Rectal smooth muscle tissue (tissue), 1 donor: ENCODE measurements around the gene KIFBP.
"Not testable (repeated sequence)": the region's sequence is repeated elsewhere in the genome, so short reads cannot be mapped to it uniquely, and the experiment has no call there.

Source experiments
- H3K27ac ChIP-seq: one replicate; pipeline ENCODE4 v1.7.0; 2013; ENCODE audit warnings: low read depth, low read length, inconsistent platforms
- H3K27me3 ChIP-seq: one replicate; pipeline ENCODE4 v1.7.0; 2013; ENCODE audit warnings: low read length; ENCODE audit not compliant: control insufficient read depth, insufficient read depth
- H3K36me3 ChIP-seq: one replicate; pipeline ENCODE4 v1.7.0; 2013; ENCODE audit warnings: low read length; ENCODE audit not compliant: control insufficient read depth, insufficient read depth
- H3K4me1 ChIP-seq: one replicate; pipeline ENCODE4 v1.7.0; 2013; ENCODE audit warnings: low read length; ENCODE audit not compliant: control insufficient read depth, insufficient read depth
- H3K4me3 ChIP-seq: one replicate; pipeline ENCODE4 v1.7.0; 2013; ENCODE audit warnings: low read length
- H3K9ac ChIP-seq: one replicate; pipeline ENCODE4 v1.7.0; 2013; ENCODE audit warnings: low read length

KIFBP gene

DNA sequence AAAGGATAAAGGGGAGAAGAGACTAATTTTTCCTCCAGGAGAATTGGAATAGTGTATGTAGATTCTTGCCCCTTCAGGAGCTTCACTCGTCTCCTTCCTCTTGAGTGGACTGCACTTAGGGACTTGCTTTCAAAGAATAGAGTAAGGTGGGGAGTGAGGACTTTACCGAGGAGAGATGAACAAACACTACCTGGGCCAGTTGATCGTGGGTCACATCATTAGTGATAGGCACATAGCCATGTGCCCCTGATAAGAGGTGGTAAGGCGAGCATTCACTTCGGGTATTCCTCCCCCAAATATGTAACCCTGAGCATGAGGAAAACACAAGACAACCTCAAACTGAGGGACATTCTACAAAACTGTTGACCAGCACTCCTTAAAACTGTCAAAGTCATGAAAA is 14.6 kb upstream of the KIFBP start:
- H3K9ac ChIP-seq: no peak overlapping the region
- H3K36me3 ChIP-seq: peaks cover 40% of the 10 kb centered on the region
- H3K27me3 ChIP-seq: no peaks in the 10 kb centered on the region
- no peaks in the 10 kb centered on the region for H3K4me1 ChIP-seq
- no peak overlapping the region for H3K27ac ChIP-seq
- no peak overlapping the region for H3K4me3 ChIP-seq

DNA sequence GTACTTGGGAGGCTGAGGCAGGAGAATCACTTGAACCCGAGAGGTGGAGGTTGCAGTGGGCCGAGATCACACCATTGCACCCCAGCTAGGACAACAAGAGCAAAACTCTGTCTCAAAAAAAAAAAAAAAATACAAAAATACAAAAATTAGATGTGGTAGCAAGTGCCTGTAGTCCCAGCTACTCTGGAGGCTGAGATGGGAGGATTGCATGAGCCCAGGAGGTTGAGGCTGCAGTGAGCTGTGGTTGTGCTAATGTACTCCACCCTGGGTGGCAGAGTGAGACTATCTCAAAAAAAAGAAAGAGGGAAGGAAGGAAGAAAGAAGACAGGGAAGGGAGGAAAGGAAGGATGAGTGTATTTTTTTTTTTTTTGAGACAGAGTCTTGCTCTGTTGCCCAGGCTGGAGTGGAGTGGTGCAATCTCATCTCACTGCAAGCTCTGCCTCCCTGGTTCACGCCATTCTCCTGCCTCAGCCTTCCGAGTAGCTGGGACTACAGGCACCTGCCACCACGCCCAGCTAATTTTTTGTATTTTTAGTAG is 12.6 kb upstream of the KIFBP start:
- H3K4me3 ChIP-seq, H3K27ac ChIP-seq, H3K9ac ChIP-seq, H3K4me1 ChIP-seq, H3K27me3 ChIP-seq: not testable (repeated sequence)
- peaks cover 41% of the 10 kb centered on the region for H3K36me3 ChIP-seq

DNA sequence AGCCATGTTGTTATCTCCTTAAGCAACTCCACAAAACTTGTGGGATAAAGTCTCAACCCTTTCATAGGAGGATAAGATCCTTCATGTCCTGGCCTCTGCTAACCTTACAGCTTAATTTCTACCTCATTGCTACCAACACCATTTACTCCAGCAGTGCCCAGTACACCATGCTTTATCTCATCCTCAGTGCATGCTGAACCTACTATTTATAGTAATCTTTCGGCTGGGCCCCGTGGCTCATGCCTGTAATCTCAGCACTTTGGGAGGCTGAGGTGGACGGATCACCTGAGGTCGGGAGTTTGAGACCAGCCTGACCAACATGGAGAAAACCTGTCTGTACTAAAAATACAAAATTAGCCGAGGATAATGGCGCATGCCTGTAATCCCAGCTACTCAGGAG is 8.9 kb upstream of the KIFBP start:
- H3K4me3 ChIP-seq, H3K9ac ChIP-seq, H3K27me3 ChIP-seq, H3K27ac ChIP-seq, H3K4me1 ChIP-seq: not testable (repeated sequence)
- peaks cover 22% of the 10 kb centered on the region for H3K36me3 ChIP-seq

DNA sequence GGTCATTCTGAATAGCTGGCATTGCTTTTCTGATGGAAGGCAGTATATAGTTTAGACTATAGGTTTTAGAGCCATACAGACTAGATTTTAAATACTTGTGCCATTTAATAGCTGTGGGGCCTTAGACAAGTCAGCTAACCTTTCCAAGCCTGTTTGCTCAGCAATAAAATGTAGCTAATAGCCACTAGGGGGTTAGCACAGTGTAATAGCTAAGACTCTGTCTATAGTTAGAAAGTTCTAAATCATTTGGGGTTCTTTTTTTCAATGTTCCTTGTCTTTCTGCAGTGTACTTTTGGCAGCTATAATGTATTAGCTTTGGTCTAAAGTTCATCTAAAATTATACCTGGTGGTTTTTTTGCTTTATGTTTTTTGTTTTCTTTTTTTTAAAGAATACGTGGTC is 7.5 kb upstream of the KIFBP start:
- Histone ChIP-seq H3K36me3 (peaks cover 18% of the 10 kb centered on the region), H3K27me3 (no peaks in the 10 kb centered on the region), H3K4me1 (no peaks in the 10 kb centered on the region), H3K9ac (no peak overlapping the region), H3K27ac (no peak overlapping the region), H3K4me3 (no peak overlapping the region)

DNA sequence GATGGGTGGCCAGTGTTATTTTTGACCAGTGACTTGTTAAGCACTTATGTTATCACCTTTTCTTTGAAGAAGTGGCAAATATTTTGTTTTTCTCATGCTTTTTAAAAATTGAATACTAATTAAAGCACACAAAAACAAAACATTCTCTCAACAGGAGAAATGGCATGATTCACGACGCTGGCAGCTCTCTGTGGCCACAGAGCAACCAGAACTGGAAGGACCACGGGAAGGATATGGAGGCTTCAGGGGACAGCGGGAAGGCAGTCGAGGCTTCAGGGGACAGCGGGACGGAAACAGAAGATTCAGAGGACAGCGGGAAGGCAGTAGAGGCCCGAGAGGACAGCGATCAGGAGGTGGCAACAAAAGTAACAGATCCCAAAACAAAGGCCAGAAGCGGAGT is 6.2 kb upstream of the KIFBP start:
- Histone ChIP-seq H3K4me1 (no peaks in the 10 kb centered on the region), H3K36me3 (peaks cover 12% of the 10 kb centered on the region), H3K27ac (no peak overlapping the region), H3K9ac (no peak overlapping the region), H3K27me3 (no peaks in the 10 kb centered on the region), H3K4me3 (no peak overlapping the region)

DNA sequence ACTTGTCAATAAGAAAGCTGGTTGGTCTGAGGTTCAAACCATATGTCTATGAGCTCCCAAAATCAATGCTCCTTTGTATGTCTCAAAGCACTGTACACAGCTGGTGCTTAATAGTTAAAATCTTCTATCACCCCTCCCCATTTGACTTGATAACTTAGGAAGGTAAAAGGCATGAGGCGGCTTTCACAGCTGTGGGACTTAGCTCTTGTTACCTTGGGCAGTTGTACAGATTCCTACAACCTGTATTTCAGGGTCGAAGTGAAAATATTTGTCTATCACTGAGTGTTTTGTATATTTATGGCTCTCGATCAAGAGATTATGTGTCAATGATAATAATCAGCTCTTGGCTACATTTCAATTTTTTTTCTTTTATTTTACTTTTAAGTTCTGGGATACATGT is 992 bp upstream of the KIFBP start:
- no peaks in the 10 kb centered on the region for H3K36me3 ChIP-seq
- H3K27ac ChIP-seq: no peak overlapping the region
- no peaks in the 10 kb centered on the region for H3K27me3 ChIP-seq
- peaks cover 12% of the 10 kb centered on the region for H3K4me1 ChIP-seq
- H3K4me3 ChIP-seq: no peak overlapping the region
- no peak overlapping the region for H3K9ac ChIP-seq

DNA sequence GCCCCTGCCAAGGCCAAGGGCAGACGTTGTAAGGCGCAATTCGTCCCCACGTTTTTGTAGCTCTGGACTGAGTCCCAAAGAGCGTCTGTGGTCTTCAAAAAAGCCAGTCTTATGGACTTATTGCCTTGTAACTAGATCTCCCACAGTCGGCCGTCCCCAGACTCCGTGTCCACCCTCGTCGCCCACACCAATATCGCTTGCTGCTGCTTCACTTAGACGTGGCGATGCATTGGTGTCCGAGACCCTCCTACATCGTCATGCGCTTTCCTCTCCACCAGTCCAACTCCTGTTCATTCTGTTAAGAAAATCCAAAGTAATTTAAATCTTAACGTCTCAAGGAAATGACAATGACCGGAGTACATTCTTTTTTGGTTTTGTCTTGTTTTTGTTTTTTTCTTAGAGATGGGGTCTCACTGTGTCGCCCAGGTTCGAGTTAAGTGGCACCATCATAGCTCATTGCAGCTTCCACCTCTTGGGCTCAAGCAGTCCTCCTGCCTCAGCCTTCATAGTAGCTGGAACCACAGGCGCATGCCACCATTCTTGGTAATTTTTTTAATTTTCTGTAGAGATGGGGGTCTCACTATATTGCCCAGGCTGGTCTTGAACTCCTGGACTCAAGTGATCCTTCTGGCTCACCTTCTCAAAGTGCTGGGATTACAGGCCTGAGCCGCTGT is 851 bp downstream of the KIFBP start:
- peak overlapping the region; percentile 93 for H3K4me3 ChIP-seq
- no peaks in the 10 kb centered on the region for H3K36me3 ChIP-seq
- no peaks in the 10 kb centered on the region for H3K27me3 ChIP-seq
- H3K27ac ChIP-seq: peak overlapping the region; percentile 74
- H3K4me1 ChIP-seq: peaks cover 18% of the 10 kb centered on the region
- H3K9ac ChIP-seq: peak overlapping the region; percentile 81

DNA sequence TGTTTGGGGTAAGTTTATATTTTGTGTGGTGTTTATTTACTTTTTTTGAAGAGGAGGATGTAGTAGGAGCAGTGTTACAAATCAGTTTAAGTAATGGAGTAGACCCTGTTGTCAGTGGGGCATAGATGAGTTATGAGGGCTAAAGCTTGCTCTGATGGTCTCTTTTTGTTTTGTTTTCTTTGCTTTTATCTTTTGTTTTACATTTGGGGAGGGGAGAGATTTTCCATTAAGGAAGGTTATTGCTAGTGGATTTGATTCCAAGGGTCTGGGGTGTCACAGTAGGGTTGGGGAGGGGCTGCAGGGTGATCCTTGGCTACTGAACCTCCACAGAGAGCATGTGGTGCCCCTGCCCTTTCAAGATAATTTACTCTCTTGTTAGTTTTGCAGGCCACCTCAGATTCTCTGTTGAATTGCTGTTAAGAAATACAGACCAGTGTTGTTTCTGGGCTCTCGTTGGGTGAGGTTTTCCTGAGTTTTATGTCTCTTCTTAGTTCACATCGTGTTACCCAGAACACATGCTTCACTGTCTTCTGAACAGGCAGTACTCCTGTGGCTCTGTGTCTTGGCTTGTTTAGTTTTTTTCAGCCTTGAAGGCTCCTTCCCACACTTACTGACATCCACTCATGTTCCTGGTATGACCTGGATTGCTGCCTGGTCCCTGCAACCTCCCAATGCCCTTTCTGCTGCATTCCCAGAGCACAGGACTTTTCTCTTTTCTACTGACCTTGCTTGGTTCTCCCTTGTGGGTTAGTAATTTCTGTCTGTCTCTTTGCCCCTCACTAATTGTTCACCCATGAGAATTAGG is 4.2 kb downstream of the KIFBP start:
- Histone ChIP-seq H3K9ac (no peak overlapping the region), H3K27ac (peak overlapping the region; percentile 70), H3K27me3 (no peaks in the 10 kb centered on the region), H3K4me1 (peaks cover 18% of the 10 kb centered on the region), H3K4me3 (no peak overlapping the region), H3K36me3 (no peaks in the 10 kb centered on the region)

DNA sequence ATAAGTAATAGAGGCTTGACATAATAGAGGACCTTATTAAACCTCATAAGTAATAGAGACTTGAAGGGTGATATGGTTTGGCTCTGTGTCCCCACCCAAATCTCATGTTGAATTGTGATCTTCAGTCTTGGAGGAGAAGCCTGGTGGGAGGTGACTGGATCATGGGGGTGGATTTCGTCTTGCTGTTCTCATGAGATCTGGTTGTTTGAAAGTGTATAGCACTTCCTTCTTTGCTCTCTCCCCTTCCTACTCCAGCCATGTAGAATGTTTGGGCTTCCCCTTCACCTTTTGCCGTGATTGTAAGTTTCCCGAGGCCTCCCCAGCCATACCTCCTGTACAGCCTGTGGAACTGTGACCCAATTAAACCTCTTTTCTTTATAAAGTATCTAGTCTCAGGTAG is 8.6 kb downstream of the KIFBP start:
- no peak overlapping the region for H3K4me3 ChIP-seq
- no peak overlapping the region for H3K27ac ChIP-seq
- H3K27me3 ChIP-seq: no peaks in the 10 kb centered on the region
- H3K4me1 ChIP-seq: peaks cover 9% of the 10 kb centered on the region
- H3K9ac ChIP-seq: no peak overlapping the region
- H3K36me3 ChIP-seq: peaks cover 5% of the 10 kb centered on the region

DNA sequence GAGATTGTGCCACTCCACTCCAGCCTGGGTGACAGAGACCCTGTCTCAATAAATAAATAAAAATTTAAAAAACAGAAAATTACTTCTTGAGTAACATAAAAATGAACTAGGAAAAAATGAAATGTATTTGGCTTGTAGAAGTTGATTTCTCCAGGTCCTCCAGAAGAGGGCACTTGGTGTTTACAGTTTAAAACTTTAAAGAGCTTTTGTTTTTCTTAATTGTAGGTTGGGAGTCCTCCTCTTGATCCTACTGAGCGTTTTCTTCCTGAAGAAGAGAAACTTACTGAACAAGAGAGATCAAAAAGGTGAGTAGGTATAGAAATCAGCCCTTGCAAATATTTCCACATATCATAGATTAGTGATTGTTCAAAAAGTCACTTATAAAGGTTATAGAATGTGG is 16.2 kb downstream of the KIFBP start:
- H3K4me1 ChIP-seq: no peaks in the 10 kb centered on the region
- no peaks in the 10 kb centered on the region for H3K27me3 ChIP-seq
- H3K27ac ChIP-seq: no peak overlapping the region
- no peak overlapping the region for H3K4me3 ChIP-seq
- H3K9ac ChIP-seq: no peak overlapping the region
- H3K36me3 ChIP-seq: peaks cover 8% of the 10 kb centered on the region

DNA sequence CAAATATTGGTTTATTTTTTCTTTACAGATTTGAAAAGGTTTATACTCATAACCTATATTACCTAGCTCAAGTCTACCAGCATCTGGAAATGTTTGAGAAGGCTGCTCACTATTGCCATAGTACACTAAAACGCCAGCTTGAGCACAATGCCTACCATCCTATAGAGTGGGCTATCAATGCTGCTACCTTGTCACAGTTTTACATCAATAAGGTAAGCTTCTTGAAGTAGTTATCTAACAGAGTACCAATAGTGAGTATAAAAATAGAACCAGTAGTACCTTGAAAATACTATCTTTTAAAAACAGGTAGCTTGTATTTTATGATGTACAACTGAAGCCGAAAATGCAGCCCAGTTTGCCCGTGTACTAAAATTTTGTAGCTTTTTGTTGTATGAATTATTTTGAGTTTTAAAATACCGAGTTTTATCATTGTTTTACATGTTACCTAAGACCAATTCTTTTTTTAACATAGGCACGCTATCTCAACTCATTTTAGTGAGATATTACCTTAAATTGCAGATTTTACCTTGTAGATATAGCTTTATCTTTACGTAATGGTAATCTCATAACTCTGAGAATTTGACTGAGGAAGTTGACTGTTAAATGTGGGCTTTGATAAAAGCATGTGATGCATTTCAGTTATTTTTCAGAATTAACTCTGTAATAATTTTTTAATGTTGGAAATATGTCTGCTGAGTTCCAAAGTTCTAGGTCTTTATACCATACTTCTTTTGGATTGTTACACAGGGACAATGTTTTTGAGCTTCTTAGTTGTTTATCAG is 17.3 kb downstream of the KIFBP start:
- no peak overlapping the region for H3K27ac ChIP-seq
- peaks cover 6% of the 10 kb centered on the region for H3K36me3 ChIP-seq
- no peak overlapping the region for H3K9ac ChIP-seq

DNA sequence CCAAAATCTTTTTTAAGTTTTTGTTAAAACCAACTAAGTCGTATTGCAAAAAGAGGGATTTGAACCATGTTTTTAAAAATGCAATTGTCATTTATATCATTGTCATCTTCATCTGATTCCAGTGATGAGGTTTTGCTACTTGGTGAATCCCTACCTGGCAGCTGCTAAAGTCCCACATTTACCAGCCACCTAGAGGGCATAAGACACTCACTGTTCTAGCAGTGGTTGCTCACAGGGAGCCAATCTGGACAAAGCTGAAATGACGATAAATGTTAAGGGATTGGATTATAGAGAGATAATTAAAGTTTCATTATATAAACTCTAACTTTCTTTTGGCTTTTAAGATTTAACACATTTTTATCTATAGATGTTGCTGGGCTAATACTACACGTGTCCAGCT is 18.7 kb downstream of the KIFBP start:
- Histone ChIP-seq H3K9ac (no peak overlapping the region), H3K27me3 (no peaks in the 10 kb centered on the region), H3K4me3 (no peak overlapping the region), H3K4me1 (no peaks in the 10 kb centered on the region), H3K27ac (no peak overlapping the region), H3K36me3 (peaks cover 4% of the 10 kb centered on the region)

More for the DNA sequence above, 17.3 kb downstream of the KIFBP start:
- no peaks in the 10 kb centered on the region for H3K4me1 ChIP-seq
- no peak overlapping the region for H3K4me3 ChIP-seq
- H3K27me3 ChIP-seq: no peaks in the 10 kb centered on the region
